ENCODE results near the gene POC1B. TPM values are rescaled to one million over a fixed set of nuclear protein-coding genes. Genes with fewer than 3 reads are reported as not detected.

Gene POC1B
- total and polyA plus RNA-seq, 4 donors, result 5.0 to 28.2 (median 7.6) TPM

DNA sequence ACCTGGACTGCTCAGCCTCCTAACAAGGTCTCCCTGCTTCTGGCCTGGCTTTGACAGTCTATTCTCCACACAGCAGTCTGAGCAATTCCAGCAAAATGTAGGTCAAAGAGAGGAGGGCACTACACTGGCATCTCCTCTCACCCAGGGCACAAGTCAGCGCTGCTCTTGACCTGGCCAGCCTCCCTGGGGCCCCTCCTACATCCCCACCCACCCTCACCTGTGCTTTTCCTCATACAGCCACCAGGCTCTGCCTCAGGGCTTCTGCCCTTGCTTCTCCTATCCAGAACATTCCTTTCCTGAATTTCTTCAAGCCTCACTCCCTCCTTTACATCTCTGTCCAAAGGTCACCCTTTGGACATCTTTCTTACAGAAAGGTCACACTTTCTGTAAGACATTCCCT, 34.9 kb downstream of the POC1B start:
- H3K9me3 ChIP-seq (ENCODE audit: control insufficient read depth in 4 of 4, low read length in 3 of 4), result no peaks in the 10 kb centered on the region
- TF ChIP-seq HNF4G (IDR thresholded peaks at IDR 0.05), result no peak
- no peak for TF ChIP-seq YY1 (IDR thresholded peaks at IDR 0.05)
- no peak for TF ChIP-seq EGR1 (IDR thresholded peaks at IDR 0.05; ENCODE audit: low read depth in 2 of 2)
- TF ChIP-seq NR2F2 (IDR thresholded peaks at IDR 0.05), result no peak
- TF ChIP-seq JUND (IDR thresholded peaks at IDR 0.05), result no peak
- no peak for TF ChIP-seq RXRA (IDR thresholded peaks at IDR 0.05)
- no peak for TF ChIP-seq SP1 (IDR thresholded peaks at IDR 0.05)
- no peak for TF ChIP-seq FOXA1 (IDR thresholded peaks at IDR 0.05)
- TF ChIP-seq HNF4A (conservative IDR thresholded peaks at IDR 0.05), result no peak
- no peak for TF ChIP-seq FOXA2 (IDR thresholded peaks at IDR 0.05)
- TF ChIP-seq, protein P1, sequence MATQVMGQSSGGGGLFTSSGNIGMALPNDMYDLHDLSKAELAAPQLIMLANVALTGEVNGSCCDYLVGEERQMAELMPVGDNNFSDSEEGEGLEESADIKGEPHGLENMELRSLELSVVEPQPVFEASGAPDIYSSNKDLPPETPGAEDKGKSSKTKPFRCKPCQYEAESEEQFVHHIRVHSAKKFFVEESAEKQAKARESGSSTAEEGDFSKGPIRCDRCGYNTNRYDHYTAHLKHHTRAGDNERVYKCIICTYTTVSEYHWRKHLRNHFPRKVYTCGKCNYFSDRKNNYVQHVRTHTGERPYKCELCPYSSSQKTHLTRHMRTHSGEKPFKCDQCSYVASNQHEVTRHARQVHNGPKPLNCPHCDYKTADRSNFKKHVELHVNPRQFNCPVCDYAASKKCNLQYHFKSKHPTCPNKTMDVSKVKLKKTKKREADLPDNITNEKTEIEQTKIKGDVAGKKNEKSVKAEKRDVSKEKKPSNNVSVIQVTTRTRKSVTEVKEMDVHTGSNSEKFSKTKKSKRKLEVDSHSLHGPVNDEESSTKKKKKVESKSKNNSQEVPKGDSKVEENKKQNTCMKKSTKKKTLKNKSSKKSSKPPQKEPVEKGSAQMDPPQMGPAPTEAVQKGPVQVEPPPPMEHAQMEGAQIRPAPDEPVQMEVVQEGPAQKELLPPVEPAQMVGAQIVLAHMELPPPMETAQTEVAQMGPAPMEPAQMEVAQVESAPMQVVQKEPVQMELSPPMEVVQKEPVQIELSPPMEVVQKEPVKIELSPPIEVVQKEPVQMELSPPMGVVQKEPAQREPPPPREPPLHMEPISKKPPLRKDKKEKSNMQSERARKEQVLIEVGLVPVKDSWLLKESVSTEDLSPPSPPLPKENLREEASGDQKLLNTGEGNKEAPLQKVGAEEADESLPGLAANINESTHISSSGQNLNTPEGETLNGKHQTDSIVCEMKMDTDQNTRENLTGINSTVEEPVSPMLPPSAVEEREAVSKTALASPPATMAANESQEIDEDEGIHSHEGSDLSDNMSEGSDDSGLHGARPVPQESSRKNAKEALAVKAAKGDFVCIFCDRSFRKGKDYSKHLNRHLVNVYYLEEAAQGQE (IDR thresholded peaks at IDR 0.05), result no peak
- no peak for TF ChIP-seq RAD21 (IDR thresholded peaks at IDR 0.05)
- TF ChIP-seq, protein P2, sequence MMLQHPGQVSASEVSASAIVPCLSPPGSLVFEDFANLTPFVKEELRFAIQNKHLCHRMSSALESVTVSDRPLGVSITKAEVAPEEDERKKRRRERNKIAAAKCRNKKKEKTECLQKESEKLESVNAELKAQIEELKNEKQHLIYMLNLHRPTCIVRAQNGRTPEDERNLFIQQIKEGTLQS (IDR thresholded peaks at IDR 0.05), result no peak
- TF ChIP-seq TAF1 (conservative IDR thresholded peaks at IDR 0.05), result no peak
- no peaks in the 10 kb centered on the region for H3K27me3 ChIP-seq (ENCODE audit: control insufficient read depth in 4 of 4, insufficient read depth in 4 of 4, low read length in 3 of 4)
- H3K4me1 ChIP-seq (ENCODE audit: control insufficient read depth in 4 of 4, insufficient read depth in 4 of 4, low read length in 3 of 4), result peaks cover 0 to 12% (median 2%) of the 10 kb centered on the region in 4 donors
- no peak for DNase-seq (ENCODE audit: low spot score)
- peaks cover 0 to 9% (median 1%) of the 10 kb centered on the region in 4 donors for H3K36me3 ChIP-seq (ENCODE audit: control insufficient read depth in 4 of 4, insufficient read depth in 3 of 4, low read depth in 1 of 4, low read length in 3 of 4)
- 84% methylated on average over 1 of the region's 1 CpG for WGBS
- H3K9ac ChIP-seq (ENCODE audit: low read depth in 1 of 2, low read length in 2 of 2), result no peak overlapping the region
- no peak overlapping the region for H3K27ac ChIP-seq (ENCODE audit: low read depth in 1 of 2, low read length in 2 of 2)
- H3K4me3 ChIP-seq (ENCODE audit: low read depth in 1 of 3, low read length in 3 of 3), result no peak overlapping the region

DNA sequence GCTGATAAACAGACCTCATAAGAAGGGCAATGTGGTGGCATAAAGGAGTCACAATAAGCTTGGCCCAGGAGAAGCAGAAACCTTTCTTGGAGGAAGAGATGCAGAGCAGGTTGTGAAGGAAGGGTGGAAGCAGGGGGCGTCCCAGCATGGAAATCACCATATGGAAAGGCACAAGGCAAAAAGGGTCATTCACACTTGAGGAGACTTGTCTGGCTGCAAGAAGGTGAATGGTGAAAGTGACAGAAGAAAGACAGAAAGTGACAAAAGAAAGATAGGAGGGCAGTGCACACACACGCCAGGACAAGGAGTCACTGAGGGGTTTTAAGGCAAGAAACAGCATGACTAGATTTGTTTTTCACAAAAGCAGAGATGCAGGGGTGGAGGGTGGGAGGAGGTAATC, 39.6 kb downstream of the POC1B start:
- Histone ChIP-seq H3K9me3 (ENCODE audit: control insufficient read depth in 4 of 4, low read length in 3 of 4) (no peaks in the 10 kb centered on the region), H3K36me3 (ENCODE audit: control insufficient read depth in 4 of 4, insufficient read depth in 3 of 4, low read depth in 1 of 4, low read length in 3 of 4) (peaks cover 0 to 9% (median 1%) of the 10 kb centered on the region in 4 donors), H3K9ac (ENCODE audit: low read depth in 1 of 2, low read length in 2 of 2) (no peak overlapping the region), H3K4me3 (ENCODE audit: low read depth in 1 of 3, low read length in 3 of 3) (no peak overlapping the region), H3K27me3 (ENCODE audit: control insufficient read depth in 4 of 4, insufficient read depth in 4 of 4, low read length in 3 of 4) (no peaks in the 10 kb centered on the region), H3K4me1 (ENCODE audit: control insufficient read depth in 4 of 4, insufficient read depth in 4 of 4, low read length in 3 of 4) (no peaks in the 10 kb centered on the region), H3K27ac (ENCODE audit: low read depth in 1 of 2, low read length in 2 of 2) (no peak overlapping the region)
- no peak for TF ChIP-seq NR2F2 (IDR thresholded peaks at IDR 0.05)
- no peak for TF ChIP-seq FOXA1 (IDR thresholded peaks at IDR 0.05)
- TF ChIP-seq, protein P3, sequence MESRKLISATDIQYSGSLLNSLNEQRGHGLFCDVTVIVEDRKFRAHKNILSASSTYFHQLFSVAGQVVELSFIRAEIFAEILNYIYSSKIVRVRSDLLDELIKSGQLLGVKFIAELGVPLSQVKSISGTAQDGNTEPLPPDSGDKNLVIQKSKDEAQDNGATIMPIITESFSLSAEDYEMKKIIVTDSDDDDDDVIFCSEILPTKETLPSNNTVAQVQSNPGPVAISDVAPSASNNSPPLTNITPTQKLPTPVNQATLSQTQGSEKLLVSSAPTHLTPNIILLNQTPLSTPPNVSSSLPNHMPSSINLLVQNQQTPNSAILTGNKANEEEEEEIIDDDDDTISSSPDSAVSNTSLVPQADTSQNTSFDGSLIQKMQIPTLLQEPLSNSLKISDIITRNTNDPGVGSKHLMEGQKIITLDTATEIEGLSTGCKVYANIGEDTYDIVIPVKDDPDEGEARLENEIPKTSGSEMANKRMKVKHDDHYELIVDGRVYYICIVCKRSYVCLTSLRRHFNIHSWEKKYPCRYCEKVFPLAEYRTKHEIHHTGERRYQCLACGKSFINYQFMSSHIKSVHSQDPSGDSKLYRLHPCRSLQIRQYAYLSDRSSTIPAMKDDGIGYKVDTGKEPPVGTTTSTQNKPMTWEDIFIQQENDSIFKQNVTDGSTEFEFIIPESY (IDR thresholded peaks at IDR 0.05), result no peak
- no peak for TF ChIP-seq JUND (IDR thresholded peaks at IDR 0.05)
- TF ChIP-seq, protein P4, sequence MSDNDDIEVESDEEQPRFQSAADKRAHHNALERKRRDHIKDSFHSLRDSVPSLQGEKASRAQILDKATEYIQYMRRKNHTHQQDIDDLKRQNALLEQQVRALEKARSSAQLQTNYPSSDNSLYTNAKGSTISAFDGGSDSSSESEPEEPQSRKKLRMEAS (IDR thresholded peaks at IDR 0.05), result no peak
- no peak for TF ChIP-seq YY1 (IDR thresholded peaks at IDR 0.05)
- no peak for TF ChIP-seq SP1 (IDR thresholded peaks at IDR 0.05)
- TF ChIP-seq TAF1 (conservative IDR thresholded peaks at IDR 0.05), result no peak
- TF ChIP-seq, protein P2 (IDR thresholded peaks at IDR 0.05), result no peak
- TF ChIP-seq RAD21 (IDR thresholded peaks at IDR 0.05), result no peak
- no peak for TF ChIP-seq HNF4G (IDR thresholded peaks at IDR 0.05)
- no peak for TF ChIP-seq FOXA2 (IDR thresholded peaks at IDR 0.05)
- TF ChIP-seq EGR1 (IDR thresholded peaks at IDR 0.05; ENCODE audit: low read depth in 2 of 2), result no peak
- no peak for TF ChIP-seq GABPA (IDR thresholded peaks at IDR 0.05 in 1 of 2, conservative IDR thresholded peaks at IDR 0.05 in 1 of 2)
- TF ChIP-seq, protein P5, sequence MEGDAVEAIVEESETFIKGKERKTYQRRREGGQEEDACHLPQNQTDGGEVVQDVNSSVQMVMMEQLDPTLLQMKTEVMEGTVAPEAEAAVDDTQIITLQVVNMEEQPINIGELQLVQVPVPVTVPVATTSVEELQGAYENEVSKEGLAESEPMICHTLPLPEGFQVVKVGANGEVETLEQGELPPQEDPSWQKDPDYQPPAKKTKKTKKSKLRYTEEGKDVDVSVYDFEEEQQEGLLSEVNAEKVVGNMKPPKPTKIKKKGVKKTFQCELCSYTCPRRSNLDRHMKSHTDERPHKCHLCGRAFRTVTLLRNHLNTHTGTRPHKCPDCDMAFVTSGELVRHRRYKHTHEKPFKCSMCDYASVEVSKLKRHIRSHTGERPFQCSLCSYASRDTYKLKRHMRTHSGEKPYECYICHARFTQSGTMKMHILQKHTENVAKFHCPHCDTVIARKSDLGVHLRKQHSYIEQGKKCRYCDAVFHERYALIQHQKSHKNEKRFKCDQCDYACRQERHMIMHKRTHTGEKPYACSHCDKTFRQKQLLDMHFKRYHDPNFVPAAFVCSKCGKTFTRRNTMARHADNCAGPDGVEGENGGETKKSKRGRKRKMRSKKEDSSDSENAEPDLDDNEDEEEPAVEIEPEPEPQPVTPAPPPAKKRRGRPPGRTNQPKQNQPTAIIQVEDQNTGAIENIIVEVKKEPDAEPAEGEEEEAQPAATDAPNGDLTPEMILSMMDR (IDR thresholded peaks at IDR 0.05; ENCODE audit: low read depth, low read length, missing input control), result no peak
- no peak for DNase-seq (ENCODE audit: low spot score)
- WGBS, result 97% methylated on average over 2 of the region's 2 CpGs
